Spleen (tissue), 13 donors: ENCODE measurements around the gene KCNMB4. TPM values are rescaled to one million over a fixed set of nuclear protein-coding genes. Genes with fewer than 3 reads are reported as not detected.
A peak's percentile ranks its signal among the peaks of the same experiment; 100 is the strongest.

Experiments used
- DNase-seq: peaks from one replicate; pipeline ENCODE4 v3.0.0-alpha.2; 2020
- H3K27ac ChIP-seq, 8 donors: fragments of 200-600 bp; sonication (generic) in 7 of 8; 1 replicate in 4 of 8; 2 replicates in 4 of 8; pipeline versions ENCODE4 v1.5.0 to v1.8.0; 2016 to 2021; ENCODE audit warnings: inconsistent platforms in 4 of 8, mild to moderate bottlenecking in 4 of 8, moderate library complexity in 1 of 8
- H3K27me3 ChIP-seq, 7 donors: fragments of 200-600 bp; sonication (generic) in 6 of 7; replicated peaks in 1 of 7; 1 replicate in 4 of 7; 2 replicates in 3 of 7; pipeline versions ENCODE4 v1.5.0 to v1.8.0; 2016 to 2021; ENCODE audit warnings: inconsistent platforms in 3 of 7, mild to moderate bottlenecking in 1 of 7
- H3K36me3 ChIP-seq, 6 donors: fragments of 200-600 bp; sonication (generic) in 5 of 6; 1 replicate in 4 of 6; 2 replicates in 2 of 6; pipeline versions ENCODE4 v1.5.0 to v1.8.0; 2016 to 2021; ENCODE audit warnings: inconsistent platforms in 2 of 6
- H3K4me1 ChIP-seq, 6 donors: fragments of 200-600 bp; sonication (generic) in 5 of 6; 1 replicate in 3 of 6; 2 replicates in 3 of 6; pipeline versions ENCODE4 v1.5.0 to v1.8.0; 2016 to 2021; ENCODE audit warnings: inconsistent platforms in 3 of 6
- H3K4me3 ChIP-seq, 8 donors: fragments of 200-600 bp; sonication (generic) in 7 of 8; 1 replicate in 4 of 8; 2 replicates in 4 of 8; pipeline versions ENCODE4 v1.5.0 to v1.8.0; 2016 to 2021; ENCODE audit warnings: inconsistent platforms in 4 of 8, mild to moderate bottlenecking in 4 of 8, moderate library complexity in 2 of 8
- H3K9me3 ChIP-seq, 8 donors: fragments of 200-600 bp; sonication (generic) in 7 of 8; 1 replicate in 4 of 8; 2 replicates in 4 of 8; pipeline versions ENCODE4 v1.5.0 to v1.8.0; 2016 to 2021; ENCODE audit warnings: inconsistent platforms in 4 of 8
- POLR2A ChIP-seq, 3 donors: fragments of 450-650 bp; IDR thresholded peaks; one replicate each; pipeline ENCODE4 v1.5.1; 2017; ENCODE audit warnings: antibody characterized with exemption in 3 of 3, mild to moderate bottlenecking in 1 of 3
- POLR2AphosphoS5 ChIP-seq, 3 donors: sonication (generic); formaldehyde crosslinking; IDR thresholded peaks; one replicate each; pipeline ENCODE4 v1.5.1; 2017; ENCODE audit warnings: antibody characterized with exemption in 3 of 3
- WGBS, 5 donors: extraction: QIAGEN DNeasy Blood & Tissue Kit in 3 of 5; methylation state at CpG; one replicate each; pipeline versions ENCODE4 v1.1.5 to v1.1.7; 2013 to 2018; 5-methylcytosine and 5-hydroxymethylcytosine counted together
- intact Hi-C: fragments of 100-400 bp; cut with DNase I; formaldehyde crosslinking; loops from one replicate; pipeline ENCODE4 v1.15.0; 2023; ENCODE audit warnings: low total_unique reads
- long read RNA-seq, 2 donors: transcript quantifications; one replicate each; lab custom pipeline, GENCODE V29; 2026
- polyA plus RNA-seq, 3 donors: library from polyadenylated mRNA; stranded (reverse); fragments of 200-250 nt; gene quantifications; one replicate each; pipeline ENCODE4 v1.2.1, GENCODE V29; 2013
- total RNA-seq, 7 donors: library from RNA; depleted of rRNA in 3 of 7; stranded (reverse); fragments of >200 nt in 3 of 7; fragmentation: NEBNext Ultra II Directional in 4 of 7; extraction: Animal tissue kit (Norgen Biotek cat#: 25700) in 4 of 7; gene quantifications; one replicate each; pipeline versions ENCODE4 v1.1.0 to v1.2.1, GENCODE V29; 2016 to 2021
- TF ChIP-seq, protein P1 (sequence below), 11 experiments: fragments of 200-600 bp in 7 of 11; fragments of 450-650 bp in 4 of 11; sonication (generic) in 4 of 11; IDR thresholded peaks in 8 of 11; conservative IDR thresholded peaks in 3 of 11; 1 replicate in 7 of 11; 2 replicates in 4 of 11; pipeline versions ENCODE4 v1.4.0 to v1.8.0; 2016 to 2021; ENCODE audit warnings: antibody characterized with exemption in 11 of 11, inconsistent platforms in 4 of 11, mild to moderate bottlenecking in 1 of 11
- donor health status: healthy with polysubstance abuse.
- donor health status: DM: no; HTN: no; CAD: no; lungs with moderate emphysema.
- donor health status: DM: no; HTN: no; CAD: no.
- donor health status: Bipolar disorder and iron deficiency.
- donor health status: healthy.
- donor health status: DM: no; HTN: no; CAD: no.
- donor health status: DM: yes; HTN: yes; CAD: no.

KCNMB4 gene
- total RNA-seq, result 1 to 10 TPM; 1.1 to 6.3 (median 2.6) TPM
- 1 to 10 TPM; 1.2 to 2.6 (median 2.1) TPM for polyA plus RNA-seq
- long read RNA-seq, donor 1, full-length matches to known transcripts, result 6 of 6 reads
- long read RNA-seq, donor 1, partial matches to known transcripts, result 0 of 6 reads
- long read RNA-seq, donor 1, other reads (novel, unspliced or antisense), result 0 of 6 reads
- long read RNA-seq, donor 2, full-length matches to known transcripts, result 2 of 2 reads
- long read RNA-seq, donor 2, partial matches to known transcripts, result 0 of 2 reads
- long read RNA-seq, donor 2, other reads (novel, unspliced or antisense), result 0 of 2 reads

- Histone ChIP-seq H3K27ac (peak within 1 kb of the TSS in 4 of 8 donors; percentile 16 to 51 (median 36)), H3K9me3 (no peaks in the 10 kb centered on the region), H3K4me1 (peaks cover 8 to 33% (median 23%) of the 10 kb centered on the region in 6 donors), H3K27me3 (peaks cover 0 to 48% (median 7%) of the 10 kb centered on the region in 7 donors), H3K36me3 (no peaks in the 10 kb centered on the region), H3K4me3 (peak within 1 kb of the TSS; percentile 61 to 96 (median 86))
- peak; percentile 92 for DNase-seq
- intact Hi-C loops, result no loop called here
- peak in 2 of 3 donors; percentile 54 to 55 for TF ChIP-seq POLR2AphosphoS5 (IDR thresholded peaks at IDR 0.05)
- TF ChIP-seq, protein P1, sequence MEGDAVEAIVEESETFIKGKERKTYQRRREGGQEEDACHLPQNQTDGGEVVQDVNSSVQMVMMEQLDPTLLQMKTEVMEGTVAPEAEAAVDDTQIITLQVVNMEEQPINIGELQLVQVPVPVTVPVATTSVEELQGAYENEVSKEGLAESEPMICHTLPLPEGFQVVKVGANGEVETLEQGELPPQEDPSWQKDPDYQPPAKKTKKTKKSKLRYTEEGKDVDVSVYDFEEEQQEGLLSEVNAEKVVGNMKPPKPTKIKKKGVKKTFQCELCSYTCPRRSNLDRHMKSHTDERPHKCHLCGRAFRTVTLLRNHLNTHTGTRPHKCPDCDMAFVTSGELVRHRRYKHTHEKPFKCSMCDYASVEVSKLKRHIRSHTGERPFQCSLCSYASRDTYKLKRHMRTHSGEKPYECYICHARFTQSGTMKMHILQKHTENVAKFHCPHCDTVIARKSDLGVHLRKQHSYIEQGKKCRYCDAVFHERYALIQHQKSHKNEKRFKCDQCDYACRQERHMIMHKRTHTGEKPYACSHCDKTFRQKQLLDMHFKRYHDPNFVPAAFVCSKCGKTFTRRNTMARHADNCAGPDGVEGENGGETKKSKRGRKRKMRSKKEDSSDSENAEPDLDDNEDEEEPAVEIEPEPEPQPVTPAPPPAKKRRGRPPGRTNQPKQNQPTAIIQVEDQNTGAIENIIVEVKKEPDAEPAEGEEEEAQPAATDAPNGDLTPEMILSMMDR (IDR thresholded peaks at IDR 0.05 in 8 of 11, conservative IDR thresholded peaks at IDR 0.05 in 3 of 11), result no peak
- WGBS, 5 donors, result 0 to 1% (median 0%) methylated on average over 52 to 88 of the region's 88 CpGs
Measured at GRCh38 chr12:70365648-70366518, at the start of gene KCNMB4. Gene KCNMB4, plus strand, starts transcription at chr12:70366290. Its CDS starts 445 bp downstream, at chr12:70366735.

GRCh38 chr12:70317781-70318180 is 48.3 kb upstream of the KCNMB4 start:
- Histone ChIP-seq H3K4me1 (peaks cover 3 to 58% (median 39%) of the 10 kb centered on the region in 6 donors), H3K27ac (peak overlapping the region in 4 of 8 donors; percentile 7 to 49 (median 12)), H3K27me3 (no peaks in the 10 kb centered on the region), H3K4me3 (no peak overlapping the region), H3K9me3 (no peaks in the 10 kb centered on the region), H3K36me3 (peaks cover 0 to 12% (median 0%) of the 10 kb centered on the region in 6 donors)
- TF ChIP-seq POLR2AphosphoS5 (IDR thresholded peaks at IDR 0.05), result no peak
- TF ChIP-seq, protein P1 (IDR thresholded peaks at IDR 0.05 in 8 of 11, conservative IDR thresholded peaks at IDR 0.05 in 3 of 11), result no peak
- no peak for TF ChIP-seq POLR2A (IDR thresholded peaks at IDR 0.05)
- WGBS, 5 donors, result 25 to 43% (median 40%) methylated on average over 3 of the region's 3 CpGs
- intact Hi-C loops, result no loop called here
- no peak for DNase-seq

- peaks cover 0 to 25% (median 2%) of the 10 kb centered on the region in 6 donors for H3K36me3 ChIP-seq
- DNase-seq, result no peak
- TF ChIP-seq POLR2A (IDR thresholded peaks at IDR 0.05), result no peak
- TF ChIP-seq POLR2AphosphoS5 (IDR thresholded peaks at IDR 0.05), result no peak
- TF ChIP-seq, protein P1 (IDR thresholded peaks at IDR 0.05 in 8 of 11, conservative IDR thresholded peaks at IDR 0.05 in 3 of 11), result no peak
- H3K27ac ChIP-seq, result peak overlapping the region in 4 of 8 donors; percentile 10 to 50 (median 40)
- H3K4me3 ChIP-seq, result no peak overlapping the region
- 63 to 80% (median 75%) methylated on average over 4 of the region's 4 CpGs for WGBS, 5 donors
- H3K9me3 ChIP-seq, result no peaks in the 10 kb centered on the region
- intact Hi-C loops, result no loop called here
- H3K27me3 ChIP-seq, result no peaks in the 10 kb centered on the region
- H3K4me1 ChIP-seq, result peaks cover 3 to 56% (median 39%) of the 10 kb centered on the region in 6 donors
Measured at GRCh38 chr12:70319605-70320004, 46.5 kb upstream of the KCNMB4 start.
